SK-N-SH (cell line): ENCODE results near the gene GDE1. TPM values are rescaled to one million over a fixed set of nuclear protein-coding genes. Genes with fewer than 3 reads are reported as not detected.

ENCODE experiments used
- CTCF ChIA-PET: fragments of 300-600, 350-600 bp; formaldehyde crosslinking; extraction: SDS; loops from one replicate; lab custom pipeline; 2021; lab: Yijun Ruan, JAX
- POLR2A ChIA-PET: fragments of 350-600 bp; sonication (Branson Sonifier 250); formaldehyde crosslinking; extraction: SDS; loops from one replicate; lab custom pipeline; 2020; ENCODE audit warnings: antibody characterized with exemption, inconsistent platforms; lab: Yijun Ruan, JAX
- DNase-seq: peaks from one replicate; pipeline ENCODE4 v3.0.0; 2012
- H2AFZ ChIP-seq: fragments of 200-600 bp; sonication (generic); 2 replicates; pipeline ENCODE4 v1.8.1; 2016; ENCODE audit warnings: antibody characterized with exemption, mild to moderate bottlenecking, low read depth
- H3F3A ChIP-seq: fragments of 200-600 bp; sonication (generic); replicated peaks from 2 replicates; pipeline ENCODE3; 2016; ENCODE audit warnings: antibody characterized with exemption, mild to moderate bottlenecking; ENCODE audit not compliant: insufficient read depth
- H3K27ac ChIP-seq, 2 experiments: fragments of 200-500 bp in 1 of 2; fragments of 200-600 bp in 1 of 2; sonication (Bioruptor generic) in 1 of 2; sonication (generic), shearing (Covaris generic) in 1 of 2; 2 replicates each; pipeline versions ENCODE4 v1.5.1 to v1.6.1; 2014 to 2016; ENCODE audit warnings: low read depth in 2 of 2, inconsistent platforms in 1 of 2, low read length in 1 of 2, mild to moderate bottlenecking in 1 of 2, mixed read lengths in 1 of 2
- H3K27me3 ChIP-seq: fragments of 200-600 bp; sonication (generic), shearing (Covaris generic); 2 replicates; pipeline ENCODE4 v1.6.1; 2016; ENCODE audit warnings: mixed run types; ENCODE audit not compliant: insufficient read depth
- H3K36me3 ChIP-seq, 2 experiments: fragments of 200-500 bp in 1 of 2; fragments of 200-600 bp in 1 of 2; sonication (Bioruptor generic) in 1 of 2; sonication (generic) in 1 of 2; replicated peaks in 1 of 2; 2 replicates each; pipeline versions ENCODE3 to v1.5.1; 2014 to 2016; ENCODE audit warnings: low read length in 1 of 2, mild to moderate bottlenecking in 1 of 2; ENCODE audit not compliant: insufficient read depth in 2 of 2, control insufficient read depth in 1 of 2
- H3K4me1 ChIP-seq, 2 experiments: fragments of 200-500 bp in 1 of 2; fragments of 200-600 bp in 1 of 2; sonication (Bioruptor generic) in 1 of 2; sonication (generic), shearing (Covaris generic) in 1 of 2; 2 replicates each; pipeline versions ENCODE4 v1.5.1 to v1.6.1; 2014 to 2016; ENCODE audit warnings: low read depth in 1 of 2, low read length in 1 of 2, mixed run types in 1 of 2; ENCODE audit not compliant: insufficient read depth in 2 of 2, control insufficient read depth in 1 of 2
- H3K4me2 ChIP-seq: fragments of 200-600 bp; sonication (generic), shearing (Covaris generic); 2 replicates; pipeline ENCODE4 v1.6.1; 2017; ENCODE audit warnings: mixed run types
- H3K4me3 ChIP-seq, 2 experiments: fragments of 200-500 bp in 1 of 2; fragments of 200-600 bp in 1 of 2; sonication (Bioruptor generic) in 1 of 2; sonication (generic), shearing (Covaris generic) in 1 of 2; 2 replicates each; pipeline versions ENCODE4 v1.5.1 to v1.8.1; 2014 to 2016; ENCODE audit warnings: low read depth in 2 of 2, inconsistent platforms in 1 of 2, low read length in 1 of 2, mild to moderate bottlenecking in 1 of 2, mixed read lengths in 1 of 2, moderate library complexity in 1 of 2
- H3K79me2 ChIP-seq: fragments of 200-600 bp; sonication (generic); 2 replicates; pipeline ENCODE4 v1.8.1; 2017; ENCODE audit warnings: mild to moderate bottlenecking; ENCODE audit not compliant: insufficient read depth
- H3K9ac ChIP-seq: fragments of 200-600 bp; sonication (generic); 2 replicates; pipeline ENCODE4 v1.6.1; 2017; ENCODE audit warnings: mixed run types
- H3K9me2 ChIP-seq: fragments of 200-600 bp; sonication (generic); 2 replicates; pipeline ENCODE4 v1.6.1; 2017; ENCODE audit warnings: mixed run types
- H3K9me3 ChIP-seq: fragments of 200-600 bp; sonication (generic); 2 replicates; pipeline ENCODE4 v1.6.1; 2017; ENCODE audit warnings: mixed run types, mild to moderate bottlenecking, moderate library complexity
- H4K20me1 ChIP-seq: fragments of 200-600 bp; sonication (generic); 2 replicates; pipeline ENCODE4 v1.6.1; 2017; ENCODE audit warnings: mild to moderate bottlenecking, mixed run types; ENCODE audit not compliant: insufficient read depth
- CHD2 ChIP-seq: fragments of 150-350 bp; IDR thresholded peaks from 2 replicates; pipeline ENCODE4 v1.6.1; 2018; ENCODE audit warnings: low read length; ENCODE audit not compliant: partially characterized antibody
- CTCF ChIP-seq: fragments of 200-600 bp; sonication (generic); IDR thresholded peaks from 2 replicates; pipeline ENCODE4 v1.6.1; 2017; ENCODE audit warnings: antibody characterized with exemption, mild to moderate bottlenecking, moderate library complexity
- ELF1 ChIP-seq: IDR thresholded peaks from 2 replicates; pipeline ENCODE4 v1.4.0; 2012
- FOSL2 ChIP-seq: IDR thresholded peaks from 2 replicates; pipeline ENCODE4 v1.4.0; 2012; ENCODE audit warnings: low read depth, mild to moderate bottlenecking, moderate library complexity, borderline replicate concordance
- FOXJ3 ChIP-seq: sonication (generic); formaldehyde crosslinking; IDR thresholded peaks from 2 replicates; pipeline ENCODE4 v1.5.1; 2020; ENCODE audit warnings: mild to moderate bottlenecking, missing genetic modification reagents
- IRF3 ChIP-seq: fragments of 150-350 bp; IDR thresholded peaks from 2 replicates; pipeline ENCODE4 v1.6.1; 2016; ENCODE audit warnings: mild to moderate bottlenecking, low read depth, low read length
- JUND ChIP-seq: IDR thresholded peaks from 2 replicates; pipeline ENCODE4 v1.4.0; 2012
- MAX ChIP-seq: IDR thresholded peaks from 2 replicates; pipeline ENCODE4 v1.4.0; 2012; ENCODE audit warnings: low read depth
- MXI1 ChIP-seq: IDR thresholded peaks from 2 replicates; pipeline ENCODE4 v1.6.1; 2012; ENCODE audit warnings: mild to moderate bottlenecking, low read depth, low read length, improper control_type of control experiment
- NRF1 ChIP-seq: IDR thresholded peaks from 2 replicates; pipeline ENCODE4 v1.6.1; 2012; ENCODE audit warnings: low read depth, mild to moderate bottlenecking, low read length
- PBX3 ChIP-seq: IDR thresholded peaks from 2 replicates; pipeline ENCODE4; 2012
- POLR2AphosphoS5 ChIP-seq: IDR thresholded peaks from 2 replicates; pipeline ENCODE4 v1.6.1; 2012; ENCODE audit warnings: low read depth, low read length
- RCOR1 ChIP-seq: fragments of 150-350 bp; IDR thresholded peaks from 2 replicates; pipeline ENCODE4 v1.6.1; 2017; ENCODE audit warnings: antibody characterized with exemption, low read length
- REST ChIP-seq: IDR thresholded peaks from 2 replicates; pipeline ENCODE4 v1.6.1; 2012; ENCODE audit warnings: mild to moderate bottlenecking, low read depth, low read length, moderate library complexity
- SIN3A ChIP-seq: IDR thresholded peaks from 2 replicates; pipeline ENCODE4 v1.6.1; 2012; ENCODE audit warnings: low read depth, mild to moderate bottlenecking, low read length, moderate library complexity, borderline replicate concordance
- SMC3 ChIP-seq: IDR thresholded peaks from 2 replicates; pipeline ENCODE4 v1.6.1; 2012; ENCODE audit warnings: low read depth, low read length, improper control_type of control experiment
- TEAD4 ChIP-seq: IDR thresholded peaks from 2 replicates; pipeline ENCODE4 v1.4.0; 2012; ENCODE audit warnings: mild to moderate bottlenecking, borderline replicate concordance; ENCODE audit not compliant: insufficient read depth
- USF2 ChIP-seq: fragments of 150-350 bp; IDR thresholded peaks from 2 replicates; pipeline ENCODE4 v1.6.1; 2017; ENCODE audit warnings: antibody characterized with exemption, low read length, low read depth, borderline replicate concordance
- ZBTB33 ChIP-seq: IDR thresholded peaks from 2 replicates; pipeline ENCODE4 v1.4.0; 2012; ENCODE audit warnings: low read depth, borderline replicate concordance
- WGBS: methylation state at CpG from one replicate; pipeline ENCODE4 v1.1.6; 2017; ENCODE audit warnings: low lambda C conversion rate; 5-methylcytosine and 5-hydroxymethylcytosine counted together
- polyA plus RNA-seq, 3 experiments: library from polyadenylated mRNA; depleted of rRNA; stranded (reverse); fragments of >200 nt; gene quantifications; 2 replicates each; pipeline ENCODE4 v1.2.3, GENCODE V29; 2012

GDE1 gene
- polyA plus RNA-seq, 1 of the 3 experiments (the other 2 are of a cell fraction): 37.0 TPM

- H4K20me1 ChIP-seq: no peaks in the 10 kb centered on the region
- H3K4me1 ChIP-seq: no peaks in the 10 kb centered on the region
- TF ChIP-seq NRF1 (no peak), POLR2AphosphoS5 (no peak), REST (no peak), CTCF (no peak), CHD2 (no peak), TEAD4 (no peak), RCOR1 (no peak), MAX (no peak), FOSL2 (no peak), ELF1 (no peak), IRF3 (no peak), SMC3 (no peak), SIN3A (no peak), ZBTB33 (no peak), MXI1 (no peak), USF2 (no peak), PBX3 (no peak), FOXJ3 (CRISPR knock-in tag) (no peak), JUND (no peak)
- TF ChIP-seq, all 33 proteins: peak for 0
- Histone ChIP-seq H3F3A (no peaks in the 10 kb centered on the region), H3K4me3 (no peak overlapping the region), H3K4me2 (no peak overlapping the region), H2AFZ (no peak overlapping the region), H3K9me2 (no peaks in the 10 kb centered on the region), H3K9ac (no peak overlapping the region), H3K36me3 (no peaks in the 10 kb centered on the region), H3K9me3 (no peaks in the 10 kb centered on the region), H3K79me2 (no peaks in the 10 kb centered on the region), H3K27me3 (no peaks in the 10 kb centered on the region), H3K27ac (no peak overlapping the region)
- CTCF ChIA-PET: no interaction called here
- WGBS: 43% methylated on average over 1 of the region's 1 CpG
- POLR2A ChIA-PET: no interaction called here
- DNase-seq: no peak
Measured at GRCh38 chr16:19482291-19482690, 39.6 kb downstream of the GDE1 start.
